NCI-H2107 (cell line): ENCODE results near the gene OFD1.

ENCODE experiments used
- DNase-seq: peaks from one replicate; lab custom pipeline; 2025; lab: John Stamatoyannopoulos, UW

OFD1 gene

GRCh38 chrX:13734278-13735172, at the start of gene OFD1, which contains the start of gene TRAPPC2:
OFD1 (plus strand) TSS chrX:13734748; CDS start chrX:13735072, 324 bp downstream.
TRAPPC2 (minus strand) TSS chrX:13734620; CDS start chrX:13719963, 14,657 bp downstream.
- DNase-seq, result peak; percentile 96

- no peak for DNase-seq
Observed at GRCh38 chrX:13685126-13685763, 49.3 kb upstream of the OFD1 start.

GRCh38 chrX:13687203-13687602, 47.3 kb upstream of the OFD1 start:
- no peak for DNase-seq

- no peak for DNase-seq
Observed at GRCh38 chrX:13688384-13688957, 46.1 kb upstream of the OFD1 start.

- DNase-seq, result peak; percentile 84
Observed at GRCh38 chrX:13688958-13689740, 45.4 kb upstream of the OFD1 start, which contains the start of gene RAB9A. RAB9A (plus strand) TSS chrX:13689128; CDS start chrX:13708747, 19,619 bp downstream.

GRCh38 chrX:13689741-13690211, 44.8 kb upstream of the OFD1 start:
- DNase-seq, result no peak

GRCh38 chrX:13690836-13691235, 43.7 kb upstream of the OFD1 start:
- no peak for DNase-seq

- no peak for DNase-seq
Observed at GRCh38 chrX:13691841-13692371, 42.6 kb upstream of the OFD1 start.

- no peak for DNase-seq
Observed at GRCh38 chrX:13692771-13693231, 41.7 kb upstream of the OFD1 start.

- DNase-seq, result no peak
Observed at GRCh38 chrX:13693341-13693961, 41.1 kb upstream of the OFD1 start.

- DNase-seq, result no peak
Observed at GRCh38 chrX:13694359-13694758, 40.2 kb upstream of the OFD1 start.

- no peak for DNase-seq
Observed at GRCh38 chrX:13694983-13695382, 39.6 kb upstream of the OFD1 start.

- no peak for DNase-seq
Observed at GRCh38 chrX:13695601-13696115, 38.9 kb upstream of the OFD1 start.

GRCh38 chrX:13697455-13697854, 37.1 kb upstream of the OFD1 start:
- no peak for DNase-seq

GRCh38 chrX:13697976-13698375, 36.6 kb upstream of the OFD1 start:
- DNase-seq, result no peak

GRCh38 chrX:13698432-13698831, 36.1 kb upstream of the OFD1 start:
- no peak for DNase-seq

GRCh38 chrX:13699183-13699826, 35.2 kb upstream of the OFD1 start:
- no peak for DNase-seq

- DNase-seq, result no peak
Observed at GRCh38 chrX:13700380-13700779, 34.2 kb upstream of the OFD1 start.

GRCh38 chrX:13702111-13702789, 32.3 kb upstream of the OFD1 start:
- DNase-seq, result no peak

- no peak for DNase-seq
Observed at GRCh38 chrX:13703135-13703534, 31.4 kb upstream of the OFD1 start.
